NOMO-1 treated with DMSO at 0.1 percent for 48 hours (cell line): ENCODE data around the gene TNFAIP1.

ENCODE experiments used
- DNase-seq: peaks from one replicate; lab custom pipeline; 2025; ENCODE audit not compliant: unreplicated experiment; lab: John Stamatoyannopoulos, UW

The TNFAIP1 gene

DNA sequence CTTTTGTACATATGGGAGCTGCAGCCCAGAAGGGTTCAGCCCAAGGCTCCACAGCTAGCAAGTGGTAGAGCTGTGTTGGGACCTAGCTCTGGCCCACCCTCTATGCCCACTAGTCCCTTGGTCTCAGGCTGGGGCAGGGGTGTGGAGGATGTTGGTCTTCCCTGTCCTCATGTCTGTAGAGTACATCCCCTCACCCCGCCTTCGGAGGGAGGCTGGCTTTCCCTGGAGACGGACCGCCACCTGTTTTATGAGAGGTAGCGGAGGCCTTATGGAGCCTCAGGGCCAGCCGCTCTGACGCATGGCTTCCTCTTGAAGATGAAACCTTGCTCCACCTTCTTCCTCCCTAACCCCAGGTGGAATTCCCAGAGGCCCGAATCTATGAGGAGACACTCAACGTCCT lies 8.4 kb downstream of the TNFAIP1 start:
- no peak for DNase-seq

DNA sequence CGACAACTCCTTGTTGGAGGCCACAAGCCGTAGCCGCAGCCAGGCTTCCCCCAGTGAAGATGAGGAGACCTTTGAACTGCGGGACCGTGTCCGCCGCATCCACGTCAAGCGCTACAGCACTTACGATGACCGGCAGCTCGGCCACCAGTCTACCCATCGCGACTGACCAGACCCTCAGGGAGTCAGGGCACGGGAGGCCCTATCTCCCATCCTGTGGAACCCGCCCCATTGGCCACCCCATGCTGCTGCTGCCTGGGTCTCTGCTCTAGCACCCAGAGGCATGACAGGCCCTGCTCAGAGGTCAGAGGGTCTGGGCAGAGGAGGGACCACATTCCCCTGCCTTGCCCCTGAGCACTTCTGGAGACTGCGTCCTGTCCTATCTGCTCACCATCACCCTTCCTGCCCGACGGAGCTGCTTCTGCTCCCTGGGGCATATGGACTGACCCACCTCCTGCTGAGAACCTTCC lies 8.9 kb downstream of the TNFAIP1 start:
- DNase-seq = no peak

DNA sequence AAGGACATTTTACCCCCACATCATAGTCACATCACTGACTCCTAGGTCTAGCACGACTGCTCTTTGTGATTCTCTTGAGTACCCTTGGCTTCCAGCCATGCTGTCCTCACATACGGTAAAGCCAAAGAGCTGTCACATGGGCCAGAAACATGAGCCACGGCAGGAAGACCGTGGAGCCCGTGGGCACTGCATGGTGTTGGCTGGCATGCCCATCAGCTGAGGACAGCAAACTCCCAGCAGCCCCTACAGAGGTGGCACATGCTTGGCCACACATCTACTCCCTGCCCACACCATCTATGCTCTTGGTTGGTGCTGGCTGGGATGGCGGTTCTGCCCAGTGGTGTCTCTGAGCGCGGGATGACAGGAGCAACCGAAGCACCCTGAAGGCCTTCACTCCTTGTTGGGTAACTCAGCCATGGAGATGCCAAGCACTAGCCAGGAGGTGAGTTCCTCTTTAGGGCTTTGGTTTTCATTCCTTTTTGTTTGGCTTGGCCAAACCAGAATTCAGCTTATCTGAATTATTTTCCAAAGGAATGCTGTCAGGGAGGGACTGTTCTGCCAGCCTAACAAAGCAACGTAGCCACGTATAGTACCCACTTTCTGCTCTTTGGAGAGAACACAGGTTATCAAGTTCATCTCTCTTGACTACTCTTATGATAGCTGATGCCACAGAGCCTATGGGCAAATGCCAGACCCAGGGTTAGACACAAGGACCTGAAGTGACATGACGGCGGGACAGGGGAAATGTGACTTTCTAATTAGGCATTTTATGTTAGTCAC lies 10.0 kb downstream of the TNFAIP1 start:
- DNase-seq = no peak

DNA sequence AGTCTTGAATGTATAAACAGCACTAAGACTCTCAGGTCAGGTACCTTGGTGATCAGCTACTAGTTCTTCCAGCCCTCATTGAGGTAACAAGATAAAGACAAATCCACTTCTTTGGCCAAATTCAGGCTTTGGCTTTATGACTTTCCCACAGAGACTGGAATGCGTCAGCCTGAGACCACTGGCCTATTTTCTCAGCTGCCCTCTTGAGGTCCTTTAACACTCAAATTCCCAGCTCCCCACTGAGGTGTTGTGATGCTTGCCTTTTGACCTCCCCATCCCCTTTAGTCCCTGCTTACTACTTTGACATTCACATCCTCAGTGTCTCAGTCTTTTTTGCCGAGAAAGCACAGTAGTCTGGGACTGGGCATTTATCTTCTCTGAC lies 10.6 kb downstream of the TNFAIP1 start:
- no peak for DNase-seq

DNA sequence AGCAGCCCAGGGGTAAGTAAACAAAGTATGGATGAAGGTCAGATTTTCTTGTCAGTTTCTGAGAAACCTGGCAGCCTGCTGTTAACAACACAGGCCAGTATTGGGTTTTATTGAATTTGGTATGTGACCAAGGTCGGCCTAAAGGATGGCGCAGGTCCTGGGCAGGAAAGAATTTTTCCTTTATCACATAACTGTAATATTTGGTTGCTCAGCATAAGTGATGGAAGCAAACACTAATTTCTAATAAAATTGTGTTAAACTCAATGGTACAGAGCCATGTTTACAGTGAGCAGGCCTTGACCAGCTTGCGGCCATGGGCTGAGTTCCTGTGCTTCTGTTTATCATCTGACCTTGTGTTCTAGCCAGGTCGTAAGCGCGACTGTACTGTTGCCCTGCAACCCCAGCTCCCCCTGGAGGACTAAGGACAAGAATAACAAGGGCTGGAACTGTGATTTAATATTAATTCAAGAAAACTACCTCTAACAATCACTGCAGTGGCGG lies 11.2 kb downstream of the TNFAIP1 start:
- no peak for DNase-seq

DNA sequence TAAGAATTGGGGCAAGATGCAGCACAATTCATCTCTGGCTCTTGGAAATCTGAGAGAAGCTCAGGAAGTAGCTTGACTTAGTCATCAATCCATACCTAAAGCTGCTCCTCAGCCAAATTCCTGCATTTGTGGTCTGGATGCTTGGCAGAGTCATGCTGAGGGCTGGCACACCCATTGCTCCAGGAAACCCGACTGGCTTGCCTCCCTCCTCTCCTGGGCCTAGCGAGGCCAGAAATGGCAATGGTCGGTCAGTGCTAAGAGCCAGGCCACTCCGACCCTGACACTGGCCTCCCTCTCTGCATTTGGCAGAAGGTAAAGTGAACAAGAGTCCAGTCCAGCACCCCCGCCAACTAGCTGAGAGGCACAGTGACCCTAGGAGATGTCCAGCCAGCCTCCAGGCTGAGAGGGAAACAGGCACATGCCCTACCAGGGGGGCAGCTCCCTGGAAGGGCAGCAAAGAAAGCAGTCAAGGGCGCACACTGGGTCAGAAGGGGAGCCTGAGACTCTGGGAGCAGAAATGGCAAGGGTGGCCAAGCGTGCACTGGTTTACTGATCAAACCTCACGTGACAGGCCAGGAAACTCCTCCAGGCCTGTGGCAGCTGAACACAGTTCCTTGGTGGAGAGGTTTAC lies 11.8 kb downstream of the TNFAIP1 start:
- no peak for DNase-seq

DNA sequence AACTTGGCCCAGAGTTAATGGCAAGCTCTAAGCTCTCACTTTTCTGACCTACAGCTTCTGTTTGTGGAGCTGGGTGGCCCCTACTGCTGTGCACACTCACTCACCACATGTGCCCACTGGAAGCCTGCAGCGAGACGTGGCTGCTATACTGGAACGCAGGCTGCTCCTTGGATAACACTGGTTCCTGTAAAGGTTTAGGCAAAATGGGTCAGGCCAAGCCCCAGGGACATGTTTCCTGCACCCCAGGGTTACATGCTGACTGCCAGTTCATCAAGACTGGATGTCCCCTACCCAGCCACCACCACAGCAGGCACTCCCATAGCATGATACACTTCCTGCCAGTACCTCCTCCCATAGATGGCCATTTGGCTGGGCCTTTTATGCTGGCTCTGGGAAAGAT lies 13.4 kb downstream of the TNFAIP1 start:
- DNase-seq = no peak

DNA sequence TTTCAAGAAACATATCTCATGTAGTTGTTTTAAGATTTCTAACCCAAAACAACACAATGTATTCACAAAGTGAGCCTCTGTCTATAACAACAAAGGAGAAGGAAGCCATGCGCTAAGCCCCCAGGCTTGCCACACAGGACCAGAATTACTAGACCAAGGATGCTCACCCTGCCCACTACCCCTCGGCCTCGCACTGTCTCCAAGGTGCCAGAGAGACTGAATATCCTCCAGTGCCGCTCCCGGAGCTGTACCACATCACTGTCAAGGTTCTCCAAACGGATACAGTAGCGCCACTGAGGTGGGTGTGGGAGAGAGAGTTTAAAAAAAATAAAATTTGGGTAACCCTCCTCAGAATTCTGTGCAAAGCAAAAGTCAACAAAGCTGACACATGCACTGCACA lies 14.7 kb downstream of the TNFAIP1 start:
- DNase-seq = no peak

DNA sequence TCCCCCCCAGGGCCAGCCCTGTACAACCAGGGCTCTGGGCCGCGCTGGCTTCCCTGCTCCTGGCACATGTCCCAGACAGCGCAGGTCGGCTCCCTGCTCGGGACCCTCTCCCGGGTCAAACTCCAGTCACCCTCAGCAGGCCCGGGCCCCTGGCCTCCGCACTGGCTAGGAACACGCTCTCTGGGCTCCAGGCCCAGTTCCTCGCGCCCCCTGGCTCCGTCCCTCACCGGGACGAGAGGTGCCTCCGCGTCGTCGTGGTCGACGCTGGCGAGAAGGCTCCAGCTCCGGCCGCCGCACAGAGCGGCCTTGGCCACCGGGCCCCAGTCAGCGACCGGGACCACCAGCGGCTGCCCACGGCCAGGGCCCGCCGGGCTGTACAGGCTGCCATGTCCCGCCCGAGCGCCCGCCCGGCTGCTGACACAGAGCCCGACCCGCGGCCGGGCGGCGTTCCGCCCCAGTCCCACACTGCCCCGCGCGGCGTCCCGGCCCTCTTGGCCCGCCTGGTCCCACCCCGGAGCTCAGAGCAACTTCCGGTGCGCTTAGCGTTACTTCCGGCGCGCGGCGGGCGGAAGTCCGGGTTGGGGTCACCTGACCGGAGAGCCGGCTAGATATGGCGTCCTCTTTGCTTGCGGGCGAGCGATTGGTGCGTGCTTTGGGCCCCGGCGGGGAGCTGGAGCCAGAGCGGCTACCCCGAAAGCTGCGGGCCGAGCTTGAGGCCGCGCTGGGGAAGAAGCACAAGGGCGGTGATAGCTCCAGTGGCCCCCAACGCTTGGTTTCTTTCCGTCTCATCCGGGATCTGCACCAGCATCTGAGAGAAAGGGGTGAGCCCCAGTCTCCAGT lies 21.7 kb downstream of the TNFAIP1 start, which contains the start of gene POLDIP2:
Gene POLDIP2, minus strand, starts transcription at position 467 of the 840 bp plus-strand sequence. Its CDS starts 79 bp downstream, at position 388.
- DNase-seq = peak; percentile 91

DNA sequence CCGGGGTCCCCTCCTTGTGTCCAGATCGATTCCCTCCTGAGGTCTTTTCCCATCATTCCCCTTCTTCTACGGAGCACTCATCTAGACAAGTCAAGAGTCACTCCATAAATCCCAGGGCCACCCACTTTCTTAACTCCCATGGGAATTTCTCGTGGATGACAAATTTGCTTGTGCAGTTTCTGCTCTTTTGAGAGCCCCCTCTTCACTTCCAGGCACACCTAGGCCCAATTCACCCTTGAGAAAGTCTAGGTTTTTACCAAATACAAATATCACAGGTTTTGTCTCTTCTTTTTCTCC lies 22.3 kb downstream of the TNFAIP1 start:
- DNase-seq = no peak

DNA sequence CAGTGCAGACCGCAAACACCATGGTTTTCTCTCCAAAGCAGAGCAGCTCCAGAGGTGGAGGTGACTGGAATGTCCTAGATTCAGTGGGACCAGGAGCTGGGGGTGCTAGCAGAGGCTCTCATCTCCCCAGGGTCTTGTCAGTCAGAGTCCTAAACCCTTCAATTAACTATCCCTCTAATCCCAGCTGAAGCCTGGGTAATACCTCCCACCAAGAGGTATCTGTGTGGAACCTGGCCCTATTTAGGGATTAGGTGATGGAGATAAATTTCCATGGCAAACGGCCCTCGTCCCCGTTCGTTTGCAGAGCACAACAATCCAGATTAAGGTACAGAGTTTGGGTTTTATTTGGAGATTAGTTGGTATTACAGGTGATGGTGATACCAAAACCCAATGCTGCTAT lies 27.6 kb downstream of the TNFAIP1 start:
- no peak for DNase-seq

DNA sequence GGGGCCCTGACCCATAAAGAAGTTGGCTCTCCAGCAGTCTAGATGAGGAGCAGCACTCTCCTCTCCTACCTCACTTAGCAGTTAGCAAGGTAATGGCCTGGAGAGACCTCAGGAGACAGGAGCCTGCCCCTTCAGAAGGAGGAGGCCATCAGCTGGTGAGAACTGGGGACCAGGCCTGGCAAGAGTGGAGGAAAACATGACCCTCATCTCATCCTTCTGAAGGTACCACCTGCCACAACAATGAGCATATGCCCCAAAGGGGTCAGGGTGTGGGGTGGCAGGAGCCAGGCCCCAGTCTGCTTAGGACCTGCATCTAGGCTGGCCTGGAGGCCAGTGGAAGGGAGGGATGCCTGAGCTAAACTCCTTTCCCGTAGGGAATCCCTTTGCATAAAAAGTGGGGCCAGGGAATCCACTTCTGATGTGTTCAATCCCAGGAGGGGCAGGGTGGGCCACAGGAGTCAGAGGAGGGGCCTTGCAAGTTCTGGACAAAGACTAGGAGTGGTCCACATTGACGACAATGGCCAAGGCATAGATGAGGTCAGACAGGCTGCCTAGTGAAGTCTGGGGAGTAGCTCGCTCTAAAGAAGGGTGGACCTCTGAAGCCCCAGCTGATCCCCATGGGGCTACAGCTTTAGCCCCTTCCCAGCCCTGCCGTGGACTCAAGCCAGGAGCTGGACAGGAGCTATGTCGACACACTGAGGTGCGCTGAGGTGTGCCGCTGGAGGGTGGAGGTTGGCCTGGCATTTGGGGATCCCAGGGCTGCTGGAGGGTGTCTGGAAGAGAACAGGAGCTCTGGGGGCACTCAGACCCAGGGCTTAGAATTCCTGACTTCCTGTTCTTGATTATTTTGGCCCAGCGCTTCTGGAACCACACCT lies 28.5 kb downstream of the TNFAIP1 start:
- no peak for DNase-seq

DNA sequence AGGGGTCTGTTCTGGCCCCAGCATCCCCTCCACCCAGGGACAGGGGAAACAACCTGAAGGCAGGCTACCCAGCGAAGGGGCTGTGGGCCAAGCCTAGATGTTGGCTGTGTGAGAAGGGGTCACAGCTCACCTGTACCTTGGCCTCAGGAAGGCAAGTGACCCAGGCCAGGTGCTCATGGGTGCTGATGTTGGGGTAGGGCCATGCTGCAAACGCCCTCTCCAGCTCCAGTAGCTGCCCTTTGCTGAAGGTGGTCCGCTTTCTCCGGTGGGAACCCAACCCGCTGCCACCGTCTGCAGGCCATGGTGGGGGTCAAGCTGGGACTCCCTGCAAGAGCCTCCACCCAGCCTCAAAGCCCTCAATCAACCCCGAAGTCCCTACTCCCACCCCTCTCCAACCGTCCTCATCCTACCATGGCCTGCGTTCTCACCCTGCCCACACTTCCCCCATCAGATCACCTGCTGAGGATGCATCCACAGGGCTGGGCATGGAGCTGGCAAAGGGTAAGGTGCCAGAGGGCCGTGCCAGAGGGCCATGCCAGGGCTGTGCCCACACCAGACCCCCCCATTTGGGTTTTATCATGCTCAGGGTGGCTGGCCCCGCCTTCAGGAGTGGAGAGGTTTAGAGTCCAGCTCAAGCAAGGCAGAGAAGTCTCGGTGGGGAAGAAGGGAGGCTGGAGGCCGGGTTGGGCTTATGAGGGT lies 29.3 kb downstream of the TNFAIP1 start, which contains the start of gene SEBOX:
Gene SEBOX, minus strand, starts transcription at position 535 of the 699 bp plus-strand sequence. Its CDS starts 48 bp downstream, at position 487.
- DNase-seq = no peak

DNA sequence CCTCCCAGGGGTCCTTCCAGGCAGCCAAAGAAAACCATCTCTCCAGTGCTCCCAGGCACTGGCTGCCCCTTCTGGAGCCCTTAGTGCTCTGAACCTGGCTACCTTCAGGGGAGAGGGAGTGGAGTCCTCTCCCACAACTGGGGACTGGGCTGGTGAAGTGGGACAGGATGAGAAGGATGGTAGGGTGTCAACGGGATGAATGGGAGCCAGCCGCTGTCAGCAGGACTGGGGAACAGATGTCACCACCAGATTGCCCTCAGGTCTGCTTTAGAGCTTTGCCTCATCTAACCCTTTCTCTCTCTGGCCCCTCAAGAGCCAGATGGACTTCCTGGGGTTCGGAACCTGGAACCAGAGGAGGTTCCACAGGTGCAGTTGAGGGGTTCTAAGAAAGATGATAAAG lies 29.9 kb downstream of the TNFAIP1 start:
- no peak for DNase-seq

DNA sequence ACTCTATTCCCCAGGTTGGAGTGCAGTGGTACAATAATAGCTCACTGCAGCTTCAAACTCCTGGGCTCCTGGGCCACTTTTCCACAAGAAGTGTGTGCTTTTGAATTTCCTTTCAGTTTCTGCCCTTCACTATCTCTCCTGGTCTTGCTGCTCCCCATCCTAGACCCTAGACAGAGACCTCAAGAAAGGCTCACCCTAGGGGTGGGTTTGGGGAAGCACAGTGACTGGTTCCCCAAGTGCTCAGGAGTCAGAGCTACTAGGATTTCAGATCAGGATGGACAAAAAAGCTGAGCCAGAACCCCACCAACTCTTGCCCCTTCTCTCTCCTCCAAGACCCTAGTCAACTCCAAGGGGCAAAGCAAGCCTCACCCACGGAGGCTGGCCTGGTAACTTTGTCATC lies 31.0 kb downstream of the TNFAIP1 start:
- DNase-seq = no peak

DNA sequence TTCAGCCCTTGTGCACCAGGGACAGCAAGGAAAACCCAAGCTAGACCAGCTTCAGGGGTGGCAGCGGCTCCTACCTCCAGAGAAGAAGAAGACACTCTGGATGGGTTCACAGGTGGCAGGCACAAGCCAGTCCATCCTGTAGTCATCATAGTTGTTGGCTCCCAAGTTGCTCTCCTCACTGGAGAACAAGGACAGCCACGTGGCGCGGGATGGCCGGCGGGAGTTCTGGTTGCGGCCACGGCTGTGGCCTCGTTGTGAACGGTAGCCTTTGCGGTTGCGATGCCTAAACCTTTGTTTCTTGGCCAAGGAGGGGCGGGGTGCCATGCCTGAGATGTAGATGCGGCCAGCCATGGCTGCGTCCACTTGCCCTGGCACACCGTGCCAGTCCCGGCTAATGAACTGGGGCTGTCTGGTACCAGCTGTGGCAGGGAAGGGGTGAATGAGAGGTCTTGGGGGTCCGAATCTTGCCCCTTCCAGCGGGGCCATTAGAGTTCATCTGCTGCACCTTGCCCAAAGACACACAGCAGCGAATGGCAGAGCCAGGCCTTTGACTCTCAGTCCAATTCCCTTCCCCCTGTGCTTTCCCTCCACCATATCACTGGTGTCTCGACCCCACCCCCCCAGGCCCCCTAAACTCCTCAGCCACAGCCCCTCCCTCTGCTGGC lies 32.2 kb downstream of the TNFAIP1 start:
- DNase-seq = no peak

DNA sequence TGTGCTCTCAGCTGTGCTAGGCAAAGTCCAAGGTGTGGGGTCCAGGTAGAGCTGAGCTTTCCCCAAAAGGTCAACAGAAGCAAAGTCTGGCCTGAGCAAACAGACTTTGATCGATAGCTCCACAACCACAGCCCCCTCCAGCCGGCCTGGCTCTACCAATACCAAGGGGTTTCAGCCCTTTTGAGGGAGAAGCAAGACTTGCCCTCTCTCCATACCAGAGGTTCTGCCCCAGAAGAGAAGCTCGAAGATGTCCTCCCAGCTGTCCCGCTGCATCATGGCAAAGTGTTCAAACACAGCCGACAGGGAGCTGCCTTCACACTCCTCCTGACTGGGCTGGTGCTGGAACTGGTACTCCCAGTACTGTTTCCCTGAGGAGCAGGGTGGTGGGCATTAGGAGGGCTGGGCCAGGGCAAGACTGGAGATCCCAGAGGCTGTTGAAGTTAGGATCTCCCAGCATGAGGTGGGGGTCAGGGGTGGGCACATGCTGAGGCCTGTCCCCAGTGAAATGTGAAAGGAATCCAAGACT lies 32.8 kb downstream of the TNFAIP1 start:
- no peak for DNase-seq

DNA sequence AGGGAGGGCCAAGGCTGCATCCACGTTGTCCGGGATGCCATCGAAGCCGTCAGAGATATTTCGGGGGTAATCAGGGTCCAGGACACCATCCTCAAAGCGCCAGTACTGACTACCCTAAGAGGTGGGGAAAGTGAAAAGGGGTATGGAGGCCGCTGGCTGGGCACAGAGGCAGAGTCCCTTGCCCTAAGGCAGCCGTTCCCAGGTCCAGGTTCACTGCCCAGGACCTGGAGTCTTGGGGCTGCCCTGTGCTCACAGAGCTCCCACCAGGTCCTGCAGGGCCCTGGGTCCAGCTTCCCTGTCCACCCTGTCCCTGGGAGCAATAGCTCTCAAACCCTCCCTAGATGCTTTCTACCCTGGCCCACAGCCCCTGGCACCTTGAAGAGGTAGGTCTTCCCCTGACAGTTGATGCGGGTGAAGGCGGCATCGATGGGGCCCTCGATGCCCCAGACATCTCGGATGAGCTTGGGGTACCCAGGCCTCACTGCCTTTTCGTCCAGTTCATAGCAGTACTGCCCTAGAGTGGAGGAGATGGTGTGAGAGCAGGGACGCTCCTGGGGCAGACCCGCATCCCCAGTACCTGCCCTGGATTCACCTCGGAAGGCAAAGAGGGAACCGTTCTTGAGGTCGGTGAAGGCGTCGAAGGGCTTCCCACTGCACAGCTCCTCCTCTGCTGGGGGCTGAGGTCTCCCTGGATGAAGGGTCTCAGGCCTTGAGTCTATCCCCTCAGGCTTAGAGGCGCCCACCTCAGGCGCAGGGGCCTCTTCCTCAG lies 33.5 kb downstream of the TNFAIP1 start:
- DNase-seq = no peak

DNA sequence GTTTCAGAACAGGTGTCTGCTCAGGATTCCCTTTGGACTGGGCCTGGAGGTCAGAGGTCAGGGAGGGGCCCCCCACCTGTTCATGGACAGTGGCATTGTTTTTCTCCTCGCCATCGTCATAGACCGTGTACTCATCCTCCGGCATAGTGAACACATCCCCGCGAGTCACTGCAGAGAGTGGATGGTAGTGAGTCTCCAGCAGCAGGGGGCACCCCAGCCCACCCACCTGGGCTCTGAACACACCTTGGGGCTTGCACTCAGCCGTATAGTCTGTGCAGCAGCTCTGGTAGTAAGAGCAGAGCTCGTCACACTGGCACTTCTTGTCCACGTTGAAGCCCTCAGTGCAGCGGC lies 34.1 kb downstream of the TNFAIP1 start:
- DNase-seq = no peak
